Measurements from ENCODE around the gene FAM98C.
"Not testable (repeated sequence)": the region's sequence is repeated elsewhere in the genome, so short reads cannot be mapped to it uniquely, and the experiment has no call there.

Gene FAM98C

DNA sequence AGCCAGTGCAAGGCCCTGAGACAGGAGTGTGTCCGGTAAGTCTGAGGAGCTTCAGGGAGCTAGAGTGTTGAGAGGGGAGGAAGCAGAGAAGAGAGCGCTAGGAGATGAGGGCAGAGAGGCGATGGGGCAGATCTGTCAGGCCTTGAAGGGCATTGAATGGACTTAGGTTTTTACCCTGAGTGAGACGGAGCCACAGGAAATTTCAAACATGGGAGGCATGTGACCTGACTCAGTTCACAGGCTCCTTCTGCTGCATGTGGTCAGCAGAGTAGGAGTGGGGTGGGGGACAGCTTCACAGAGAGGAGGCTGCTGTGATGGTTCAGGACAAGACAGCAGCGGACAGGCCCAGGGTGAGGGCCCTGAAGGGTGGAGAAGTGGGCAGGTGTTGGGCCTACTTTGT lies 2.5 kb upstream of the FAM98C start:
- no peak for DNase-seq

GRCh38 chr19:38401148-38401547 lies 1.7 kb upstream of the FAM98C start:
- no peak for DNase-seq

- no peak for DNase-seq
These were observed 298 bp upstream of the FAM98C start for GRCh38 chr19:38402623-38402966.

DNA sequence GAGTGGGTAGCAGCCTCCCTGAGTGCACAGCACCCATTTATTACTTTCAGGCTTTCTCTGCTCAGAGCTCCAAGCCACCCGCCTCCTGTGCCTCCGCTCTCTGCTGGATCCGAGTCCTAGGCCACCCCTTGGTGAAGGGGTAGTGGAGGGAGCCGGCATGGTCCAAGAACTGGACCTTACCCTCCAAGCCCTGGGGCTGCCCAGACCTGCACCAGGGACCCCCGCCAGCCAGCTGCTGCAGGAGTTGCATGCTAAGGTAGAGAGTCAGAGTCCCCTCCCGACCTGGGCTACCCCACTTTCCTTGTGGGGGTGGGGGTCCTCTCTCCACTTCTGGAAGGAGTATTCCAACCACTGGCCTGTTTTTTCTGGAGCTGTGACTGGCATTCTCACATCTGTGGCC lies 2.0 kb downstream of the FAM98C start:
- no peak for DNase-seq

GRCh38 chr19:38405276-38405675 lies 2.4 kb downstream of the FAM98C start:
- no peak for DNase-seq

DNA sequence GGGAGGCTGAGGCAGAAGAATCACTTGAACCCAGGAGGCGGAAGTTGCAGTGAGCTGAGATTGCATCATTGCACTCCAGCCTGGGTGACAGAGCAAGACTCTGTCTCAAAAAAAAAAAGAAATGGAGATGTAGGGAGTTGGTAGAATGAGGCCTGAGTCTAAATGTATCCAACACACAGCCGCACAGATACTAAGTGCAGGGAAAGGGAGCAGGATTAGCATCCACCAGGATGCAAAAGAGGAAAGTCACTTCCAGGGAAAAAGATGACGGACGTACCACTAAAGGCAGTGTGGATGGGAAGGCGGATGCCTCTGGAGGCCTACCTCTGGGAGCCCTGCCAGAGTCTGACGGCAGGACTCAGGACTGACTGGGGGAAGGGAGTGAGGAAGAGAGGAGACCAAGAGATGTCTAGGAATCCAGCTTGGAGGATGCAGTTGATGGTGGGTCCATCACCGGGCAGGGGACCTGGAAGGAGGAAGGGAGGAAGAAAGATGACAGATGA lies 6.8 kb downstream of the FAM98C start:
- DNase-seq = no peak

- DNase-seq = not testable (repeated sequence)
These were observed 7.5 kb downstream of the FAM98C start for GRCh38 chr19:38410407-38410806.

DNA sequence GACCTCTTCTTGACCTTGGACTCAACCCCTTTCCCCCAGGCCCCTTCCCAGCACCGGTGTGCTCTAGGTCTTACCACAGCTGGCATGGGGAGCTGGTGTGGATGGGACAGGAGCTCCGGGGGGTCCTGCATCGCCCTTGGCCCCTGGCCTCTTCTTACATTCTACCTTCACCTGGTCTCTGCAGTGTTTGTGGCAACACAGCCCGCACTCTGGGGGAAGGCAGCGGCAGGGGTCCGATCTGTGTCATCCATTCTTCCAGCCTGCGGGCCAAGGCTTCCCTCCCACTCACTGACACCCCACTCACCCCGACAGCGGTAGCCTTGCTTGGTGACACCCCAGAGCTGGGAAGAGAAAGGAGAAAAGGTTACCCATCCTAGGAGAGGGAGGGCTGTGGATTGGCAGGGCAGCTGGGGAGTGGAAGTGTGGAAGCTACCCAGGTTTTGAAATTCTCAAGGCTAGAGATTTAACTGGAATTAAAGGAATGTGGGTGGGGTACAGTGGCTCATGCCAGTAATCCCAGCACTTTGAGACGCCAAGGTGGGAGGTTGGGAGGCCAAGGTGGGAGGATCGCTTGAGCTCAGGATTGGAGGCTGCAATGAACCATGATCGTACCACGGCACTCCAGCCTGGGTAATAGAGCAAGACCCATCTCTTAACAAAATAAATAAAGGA lies 8.3 kb downstream of the FAM98C start:
- DNase-seq = no peak

DNA sequence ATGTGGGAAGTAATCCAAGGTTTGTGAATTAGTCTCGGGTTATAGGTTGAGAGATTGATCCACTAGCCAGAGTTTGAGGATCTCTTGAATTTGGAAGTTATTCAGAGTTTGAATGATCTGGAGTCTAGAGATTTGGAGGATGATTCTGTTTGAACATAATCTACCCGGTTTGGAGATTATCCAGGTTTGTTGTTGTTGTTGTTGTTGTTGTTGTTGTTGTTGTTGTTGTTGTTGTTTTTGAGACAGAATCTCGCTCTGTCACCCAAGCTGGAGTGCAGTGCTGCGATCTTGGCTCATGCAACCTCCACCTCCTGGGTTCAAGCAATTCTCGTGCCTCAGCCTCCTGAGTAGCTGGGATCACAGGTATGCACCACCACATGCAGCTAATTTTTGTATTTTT lies 9.0 kb downstream of the FAM98C start:
- DNase-seq = not testable (repeated sequence)

- DNase-seq = no peak
These were observed 9.6 kb downstream of the FAM98C start for GRCh38 chr19:38412491-38412890.

- DNase-seq = no peak
These were observed 10.1 kb downstream of the FAM98C start for GRCh38 chr19:38412961-38413360.

GRCh38 chr19:38413416-38413815 lies 10.5 kb downstream of the FAM98C start:
- DNase-seq = no peak

- DNase-seq = no peak
These were observed 14.3 kb downstream of the FAM98C start for GRCh38 chr19:38417146-38417543.

- DNase-seq = no peak
These were observed 14.9 kb downstream of the FAM98C start for GRCh38 chr19:38417544-38418506.

GRCh38 chr19:38420935-38421334 lies 18.0 kb downstream of the FAM98C start:
- no peak for DNase-seq

DNA sequence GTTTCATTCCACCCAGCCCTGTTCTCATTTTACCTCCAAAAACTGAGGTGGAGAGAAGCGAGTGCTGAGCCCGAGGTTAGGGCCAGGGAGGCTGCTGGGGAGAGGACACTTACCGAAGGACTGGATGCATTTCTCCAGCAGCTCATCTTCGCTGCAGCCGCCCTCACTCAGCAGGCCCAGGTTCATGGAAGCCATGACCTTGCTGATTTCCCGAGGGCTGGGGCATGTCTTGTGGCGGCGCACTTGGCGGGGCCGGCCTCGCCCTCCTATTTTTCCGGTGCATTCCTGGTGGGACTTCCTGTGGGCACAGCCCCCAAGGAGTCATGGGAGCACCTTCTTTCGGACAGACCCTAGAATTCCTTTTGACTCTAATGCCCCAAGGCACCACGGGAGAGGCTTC lies 19.0 kb downstream of the FAM98C start:
- no peak for DNase-seq

- DNase-seq = no peak
These were observed 19.5 kb downstream of the FAM98C start for GRCh38 chr19:38422438-38422837.

DNA sequence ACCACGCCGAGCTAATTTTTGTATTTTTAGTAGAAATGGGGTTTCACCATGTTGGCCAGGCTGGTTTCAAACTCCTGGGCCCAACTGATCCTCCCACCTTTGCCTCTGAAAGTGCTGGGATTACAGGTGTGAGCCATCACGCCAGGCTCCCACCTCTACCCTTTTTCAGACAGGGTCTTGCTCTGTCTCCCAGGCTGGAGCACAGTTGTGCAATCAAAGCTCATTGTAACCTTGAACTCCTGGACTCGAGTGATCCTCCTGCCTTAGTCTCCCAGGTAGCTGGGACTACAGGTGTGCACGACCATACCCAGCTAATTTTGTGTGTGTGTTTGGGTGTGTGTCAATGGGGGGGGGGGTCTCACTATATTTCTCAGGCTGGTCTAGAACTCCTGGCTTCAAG lies 21.4 kb downstream of the FAM98C start:
- no peak for DNase-seq

DNA sequence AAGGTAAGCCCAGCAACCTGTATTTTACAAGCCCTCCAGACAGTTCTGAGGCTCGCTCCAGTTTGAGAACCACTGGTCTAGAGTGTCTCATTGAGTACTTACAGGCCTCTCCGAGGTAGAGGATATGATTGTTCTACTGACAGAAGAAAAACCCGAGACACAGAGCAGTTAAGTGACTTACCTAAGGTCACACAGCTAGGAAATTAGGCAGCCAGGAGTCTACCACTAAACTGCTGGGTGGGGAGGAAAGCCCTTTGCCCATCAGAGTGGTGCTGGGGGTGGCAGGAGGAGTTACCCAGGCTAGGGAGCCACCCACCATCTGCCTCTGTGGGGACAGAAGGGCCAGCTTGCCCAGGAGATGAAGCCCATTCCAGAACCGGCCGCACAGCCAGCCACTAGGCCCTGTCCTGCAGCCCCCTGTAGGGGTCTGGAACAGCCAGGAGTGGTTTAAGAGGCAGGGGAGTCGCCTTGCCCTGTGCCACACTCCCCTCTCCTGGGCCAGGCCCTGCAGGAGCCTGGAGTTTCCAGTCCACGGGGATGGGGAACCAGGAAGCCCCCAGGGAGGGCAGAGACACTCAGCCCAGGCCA lies 22.4 kb downstream of the FAM98C start:
- no peak for DNase-seq

DNA sequence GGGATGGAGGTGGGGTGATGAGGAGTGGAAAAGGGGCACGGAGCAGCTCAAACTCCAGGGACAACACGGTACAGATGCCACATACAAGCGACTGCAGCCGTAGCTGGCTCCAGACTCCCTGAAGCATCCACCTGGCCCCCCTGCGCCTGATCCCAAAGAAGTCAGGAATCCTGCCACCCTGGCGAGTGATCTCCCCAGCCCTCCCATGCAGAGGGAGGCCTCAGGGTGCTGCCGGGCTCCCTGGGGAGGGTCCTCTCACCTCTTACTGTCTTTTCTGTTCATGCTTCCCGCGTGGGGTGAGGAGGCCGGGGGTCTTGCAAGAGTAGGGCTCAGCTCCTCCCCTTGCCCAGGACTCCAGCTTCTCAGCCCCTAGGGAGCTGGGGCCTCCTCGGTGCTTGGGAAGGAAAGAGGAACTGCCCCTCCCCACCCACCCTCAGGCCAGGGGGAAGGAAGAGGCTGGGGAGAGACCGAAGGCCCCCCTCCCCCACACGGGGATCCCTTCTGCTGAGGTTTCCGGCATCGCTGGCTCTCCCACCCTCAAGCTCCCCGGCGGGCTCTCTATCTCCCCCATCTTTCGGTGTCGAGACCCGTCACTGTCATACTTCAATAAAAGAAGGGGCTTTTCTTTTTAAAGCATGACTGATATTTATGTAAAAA lies 23.0 kb downstream of the FAM98C start, which contains the start of gene RASGRP4:
Gene RASGRP4, minus strand, starts transcription at position 410 of the 657 bp plus-strand sequence. Its CDS starts 128 bp downstream, at position 282.
- DNase-seq = no peak

- DNase-seq = not testable (repeated sequence)
These were observed 24.3 kb downstream of the FAM98C start for GRCh38 chr19:38427035-38427677.

DNA sequence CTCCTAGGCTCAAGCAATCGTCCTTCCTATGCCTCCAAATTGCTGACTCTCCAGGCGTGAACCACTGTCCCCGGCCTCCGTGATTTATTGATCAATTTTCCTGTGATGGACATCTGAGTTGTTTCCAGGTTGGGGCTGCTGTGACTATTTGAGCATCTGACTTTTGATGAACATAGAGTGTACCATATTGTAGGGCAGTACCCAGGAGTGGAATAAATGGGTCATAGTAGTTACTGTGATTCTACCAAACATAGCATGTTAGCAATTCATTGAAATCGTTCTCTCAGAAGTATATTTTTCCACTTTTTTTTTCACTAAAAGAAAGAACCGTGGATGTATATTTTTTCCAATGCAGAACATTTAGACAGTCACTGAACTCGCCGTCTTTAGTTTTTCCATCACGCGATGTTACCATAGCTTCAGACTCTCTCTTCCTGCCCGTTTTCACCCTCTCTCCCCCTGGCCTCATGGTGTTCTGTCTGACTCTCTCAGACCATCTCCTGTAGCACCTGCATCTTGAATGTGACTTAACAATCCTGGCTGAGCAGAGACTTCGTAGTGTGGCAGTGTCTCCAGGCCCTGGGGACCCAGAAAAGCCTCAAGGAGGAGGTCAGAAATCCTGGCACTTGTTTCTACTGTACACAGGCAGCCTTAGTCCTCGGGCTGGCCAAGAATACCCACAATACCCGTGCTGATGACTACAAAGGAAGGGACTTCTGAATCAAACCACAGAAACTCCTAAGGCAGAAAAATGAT lies 26.3 kb downstream of the FAM98C start:
- DNase-seq = no peak
